Suprapubic skin (tissue), 4 donors: Measurements from ENCODE around the gene OLR1.

Source experiments
- CTCF ChIP-seq, 2 donors: fragments of 200-600 bp in 1 of 2; fragments of 450-650 bp in 1 of 2; sonication (generic) in 1 of 2; IDR thresholded peaks; one replicate each; pipeline ENCODE4 v1.5.1; 2016 to 2019; ENCODE audit warnings: antibody characterized with exemption in 2 of 2, mild to moderate bottlenecking in 1 of 2, moderate library complexity in 1 of 2
- EP300 ChIP-seq: sonication (generic); formaldehyde crosslinking; IDR thresholded peaks from one replicate; pipeline ENCODE4 v1.6.1; 2017; ENCODE audit warnings: antibody characterized with exemption
- POLR2AphosphoS5 ChIP-seq, 3 donors: sonication (generic); formaldehyde crosslinking; IDR thresholded peaks; one replicate each; pipeline ENCODE4 v1.6.1; 2017; ENCODE audit warnings: antibody characterized with exemption in 3 of 3

DNA sequence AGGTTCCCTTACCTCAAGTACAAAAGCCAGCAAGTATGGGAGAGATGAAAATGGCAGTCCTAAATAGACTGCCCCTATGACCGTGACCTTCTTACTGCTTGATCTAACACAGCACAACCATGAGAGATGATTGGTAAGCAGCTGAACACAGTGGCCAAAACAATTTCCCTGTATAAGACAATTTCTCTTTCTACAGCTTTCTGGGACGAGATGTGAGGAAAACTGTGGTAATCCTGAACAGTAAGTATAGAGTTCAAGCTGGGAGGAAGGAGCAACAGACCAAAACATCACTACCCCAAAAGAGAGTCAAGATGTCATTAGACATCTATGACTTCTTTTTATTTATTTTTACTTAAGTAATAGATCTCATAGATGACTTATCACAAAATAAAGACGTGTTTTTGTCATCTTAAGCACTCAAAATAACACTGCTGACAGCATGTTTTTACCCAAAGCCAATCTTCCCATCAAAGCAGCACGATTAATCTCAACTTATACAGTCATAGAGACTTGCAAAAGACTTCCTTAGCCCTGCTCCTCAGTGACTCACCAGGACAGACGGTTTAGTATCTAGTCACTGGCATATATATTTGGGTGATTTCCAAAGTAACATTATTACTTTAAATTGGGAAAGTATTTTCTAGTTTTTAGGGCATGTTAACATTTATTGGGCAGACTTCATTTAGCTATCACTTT lies 10.6 kb upstream of the OLR1 start:
- TF ChIP-seq CTCF (IDR thresholded peaks at IDR 0.05) (no peak), EP300 (no peak), POLR2AphosphoS5 (IDR thresholded peaks at IDR 0.05) (no peak)
